SK-N-MC (cell line): ENCODE measurements around the gene MMP2.

Source experiments
- FOXP2 ChIP-seq: optimal IDR thresholded peaks from 2 replicates; pipeline ENCODE3; 2011; ENCODE audit warnings: mild to moderate bottlenecking, moderate library complexity; ENCODE audit not compliant: insufficient read depth; ENCODE audit errors: extremely low read length, control extremely low read depth
- POLR2AphosphoS5 ChIP-seq: IDR thresholded peaks from 2 replicates; pipeline ENCODE4 v1.6.1; 2012; ENCODE audit warnings: mild to moderate bottlenecking, low read depth, low read length, borderline replicate concordance

DNA sequence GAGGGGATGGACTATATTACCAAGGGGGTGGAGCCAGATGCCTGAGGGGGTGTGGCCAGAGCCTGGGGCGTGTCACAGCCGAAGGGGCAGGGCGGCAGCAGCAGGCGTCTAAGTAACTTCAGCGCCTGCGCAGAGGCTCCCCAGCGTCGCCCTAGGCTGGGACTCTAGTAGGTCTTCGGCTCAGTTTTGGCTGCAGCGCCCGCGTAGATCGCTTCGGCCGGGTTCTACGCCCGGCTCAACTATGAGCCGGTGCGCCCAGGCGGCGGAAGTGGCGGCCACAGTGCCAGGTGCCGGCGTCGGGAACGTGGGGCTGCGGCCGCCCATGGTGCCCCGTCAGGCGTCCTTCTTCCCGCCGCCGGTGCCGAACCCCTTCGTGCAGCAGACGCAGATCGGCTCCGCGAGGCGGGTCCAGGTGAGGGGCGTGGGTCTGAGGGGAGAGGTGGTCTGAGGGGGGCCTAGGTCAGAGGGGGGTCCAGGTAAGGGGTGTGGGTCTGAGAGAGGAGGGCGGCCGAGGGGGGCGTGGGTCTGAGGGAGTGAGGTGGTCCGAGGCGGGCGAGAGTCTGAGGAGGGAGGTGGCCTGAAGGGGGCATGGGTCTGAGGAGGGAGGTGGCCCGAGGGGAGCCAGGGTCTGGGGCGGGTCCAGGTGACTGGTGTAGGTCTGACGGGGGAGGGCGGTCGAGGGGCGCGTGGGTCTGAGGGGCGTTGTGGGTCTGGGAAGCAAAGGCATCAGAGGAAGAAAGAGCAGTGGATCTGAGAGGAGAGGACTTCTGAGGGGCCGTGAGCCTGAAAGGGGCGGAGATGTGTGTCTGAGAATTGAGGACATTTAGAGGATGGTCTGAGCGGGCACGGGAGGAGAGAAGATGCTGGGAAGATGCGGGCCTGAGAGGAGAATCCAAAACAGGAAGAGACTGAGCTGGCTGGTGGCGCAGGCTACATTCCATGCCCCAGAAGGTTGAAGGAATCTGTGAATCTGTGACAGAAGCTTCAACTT is 30.2 kb downstream of the MMP2 start, which contains the start of gene LPCAT2:
- peak; percentile 62; the same call in 1 of the 2 replicates for TF ChIP-seq POLR2AphosphoS5
- TF ChIP-seq FOXP2, result no peak
